Endothelial cell of umbilical vein (primary cell): ENCODE data around the gene APBA2. TPM values are rescaled to one million over a fixed set of nuclear protein-coding genes. Genes with fewer than 3 reads are reported as not detected.

Experiments used
- BruUV-seq: library from RNA; stranded (reverse); fragments of 400-500 nt; replicated peaks from 2 replicates; lab custom pipeline; 2021; lab: Mats Ljungman, UMichigan
- CTCF ChIA-PET: fragments of 300-600, 350-600 bp; sonication (Branson Sonifier 250); formaldehyde crosslinking; loops from one replicate; lab custom pipeline; 2021; ENCODE audit warnings: antibody characterized with exemption, inconsistent platforms; lab: Charles Lee
- POLR2A ChIA-PET: fragments of 300-600, 350-600 bp; sonication (Branson Sonifier 250); formaldehyde crosslinking; loops from one replicate; lab custom pipeline; 2021; ENCODE audit warnings: antibody characterized with exemption, inconsistent platforms; lab: Charles Lee
- DNase-seq: peaks from one replicate; pipeline ENCODE4 v3.0.0-alpha.2; 2011; ENCODE audit warnings: low read depth, low spot score
- FAIRE-seq: peaks from 2 replicates; lab custom pipeline; 2011; peaks lifted over from hg19 to GRCh38; lab: Jason Lieb, UNC
- H2AFZ ChIP-seq: 2 replicates; pipeline ENCODE4 v1.6.0; 2012; ENCODE audit warnings: low read depth, low read length, control low read depth, inconsistent platforms
- H3K27ac ChIP-seq: 2 replicates; pipeline ENCODE4 v1.5.1; 2011; ENCODE audit warnings: low read depth, mild to moderate bottlenecking, control low read depth, low read length, moderate library complexity; ENCODE audit not compliant: insufficient read depth
- H3K27me3 ChIP-seq, 2 experiments: 2 replicates each; pipeline versions ENCODE4 v1.6.0 to v1.6.1; 2011; ENCODE audit warnings: low read length in 2 of 2, mixed read lengths in 1 of 2; ENCODE audit not compliant: control insufficient read depth in 2 of 2, insufficient read depth in 2 of 2
- H3K36me3 ChIP-seq, 2 experiments: 2 replicates in 1 of 2; 3 replicates in 1 of 2; pipeline ENCODE4 v1.5.1; 2011; ENCODE audit warnings: low read length in 2 of 2, mild to moderate bottlenecking in 1 of 2, moderate library complexity in 1 of 2; ENCODE audit not compliant: control insufficient read depth in 2 of 2, insufficient read depth in 2 of 2; ENCODE audit errors: extremely low read depth in 1 of 2
- H3K4me1 ChIP-seq: 3 replicates; pipeline ENCODE4 v1.5.1; 2011; ENCODE audit warnings: mild to moderate bottlenecking, low read length; ENCODE audit not compliant: control insufficient read depth, insufficient read depth; ENCODE audit errors: extremely low read depth
- H3K4me2 ChIP-seq: 2 replicates; pipeline ENCODE4 v1.6.1; 2011; ENCODE audit warnings: low read length, control low read depth, mixed read lengths; ENCODE audit not compliant: insufficient read depth
- H3K4me3 ChIP-seq, 3 experiments: fragments of 200-600 bp in 1 of 3; sonication (generic), shearing (Covaris generic) in 1 of 3; replicated peaks in 1 of 3; 2 replicates each; pipeline ENCODE4 v1.5.1; 2011 to 2016; ENCODE audit warnings: control low read depth in 3 of 3, low read length in 3 of 3, mild to moderate bottlenecking in 2 of 3, inconsistent platforms in 1 of 3, low read depth in 1 of 3, moderate library complexity in 1 of 3; ENCODE audit not compliant: insufficient read depth in 1 of 3
- H3K79me2 ChIP-seq: 2 replicates; pipeline ENCODE4 v1.6.0; 2012; ENCODE audit warnings: low read length, inconsistent platforms; ENCODE audit not compliant: control insufficient read depth, insufficient read depth
- H3K9ac ChIP-seq: replicated peaks from 2 replicates; pipeline ENCODE3; 2011; ENCODE audit warnings: low read length, control low read depth; ENCODE audit not compliant: insufficient read depth; ENCODE audit errors: extremely low read depth
- H3K9me1 ChIP-seq: replicated peaks from 3 replicates; pipeline ENCODE4 v1.6.0; 2011; ENCODE audit warnings: mild to moderate bottlenecking, low read length; ENCODE audit not compliant: control insufficient read depth, insufficient read depth; ENCODE audit errors: extremely low read depth
- H3K9me3 ChIP-seq: replicated peaks from 2 replicates; pipeline ENCODE4 v1.5.1; 2012; ENCODE audit warnings: low read length, inconsistent platforms; ENCODE audit not compliant: control insufficient read depth, insufficient read depth
- H4K20me1 ChIP-seq: replicated peaks from 2 replicates; pipeline ENCODE3; 2011; ENCODE audit warnings: mild to moderate bottlenecking, low read length; ENCODE audit not compliant: control insufficient read depth, insufficient read depth; ENCODE audit errors: extremely low read depth
- CTCF ChIP-seq, 2 donors: IDR thresholded peaks; 1 replicate in 1 of 2; 2 replicates in 1 of 2; pipeline ENCODE4 v1.5.1; 2011; ENCODE audit warnings: low read length in 2 of 2, mild to moderate bottlenecking in 2 of 2, moderate library complexity in 2 of 2, control low read depth in 1 of 2, inconsistent platforms in 1 of 2, low read depth in 1 of 2; ENCODE audit not compliant: insufficient read depth in 1 of 2; ENCODE audit errors: extremely low read depth in 1 of 2
- EZH2 ChIP-seq: IDR thresholded peaks from 2 replicates; pipeline ENCODE4 v1.6.1; 2012; ENCODE audit warnings: borderline replicate concordance, low read depth, mild to moderate bottlenecking, moderate library complexity, low read length, inconsistent platforms; ENCODE audit not compliant: severe bottlenecking
- FOS ChIP-seq: IDR thresholded peaks from 2 replicates; pipeline ENCODE4 v1.6.1; 2011; ENCODE audit warnings: mild to moderate bottlenecking, low read length, moderate library complexity, borderline replicate concordance; ENCODE audit not compliant: insufficient read depth
- GATA2 ChIP-seq: IDR thresholded peaks from 2 replicates; pipeline ENCODE4 v1.7.0; 2011; ENCODE audit warnings: low read depth, mild to moderate bottlenecking, moderate library complexity, mixed read lengths, low read length; ENCODE audit not compliant: insufficient read length, insufficient read depth
- JUN ChIP-seq: IDR thresholded peaks from 2 replicates; pipeline ENCODE4 v1.6.1; 2011; ENCODE audit warnings: borderline replicate concordance, low read depth; ENCODE audit not compliant: insufficient read length, insufficient read depth
- MAX ChIP-seq: IDR thresholded peaks from 2 replicates; pipeline ENCODE4 v1.6.1; 2011; ENCODE audit not compliant: insufficient read depth, insufficient read length
- MYC ChIP-seq: IDR thresholded peaks from one replicate; pipeline ENCODE4 v1.6.1; 2011; ENCODE audit warnings: mild to moderate bottlenecking, low read depth, low read length
- POLR2A ChIP-seq: IDR thresholded peaks from 2 replicates; pipeline ENCODE4 v1.6.1; 2012; ENCODE audit warnings: low read depth, mild to moderate bottlenecking, control low read depth, low read length
- POLR2AphosphoS5 ChIP-seq: IDR thresholded peaks from 2 replicates; pipeline ENCODE4 v1.6.1; 2012; ENCODE audit warnings: low read depth, mild to moderate bottlenecking, control low read depth, low read length, moderate library complexity; ENCODE audit not compliant: insufficient read depth
- dilution Hi-C: fragments of 300-500 bp; cut with MboI; formaldehyde crosslinking; loops from one replicate; pipeline ENCODE4 v1.15.0; 2019; ENCODE audit warnings: low sequenced_read_pairs; ENCODE audit not compliant: extremely low pct_ligation_motif_present
- intact Hi-C: fragments of 100-400 bp; cut with micrococcal nuclease; formaldehyde crosslinking; loops from one replicate; pipeline ENCODE4 v1.10.0; 2022
- polyA plus RNA-seq, 4 experiments: library from polyadenylated mRNA; depleted of rRNA in 3 of 4; stranded (reverse) in 3 of 4; unstranded in 1 of 4; fragments of >200 nt; gene quantifications; 2 replicates each; pipeline versions ENCODE4 v1.2.1 to v1.2.3, GENCODE V29; 2011 to 2012; ENCODE audit warnings: missing spikeins in 1 of 4
- total RNA-seq: library from RNA; stranded (reverse); gene quantifications from 2 replicates; pipeline ENCODE4 v1.2.3, GENCODE V29; 2021

Gene APBA2
- total and polyA plus RNA-seq, 2 donors (not counting 3 experiments of a cell fraction or from before 2014, with no cell fraction given), result 5.7 to 11.1 TPM

GRCh38 chr15:28937271-28937670, 51.5 kb downstream of the APBA2 start:
- no peaks in the 10 kb centered on the region for H3K9me1 ChIP-seq
- CTCF ChIA-PET, result no interaction called here
- H3K79me2 ChIP-seq, result no peaks in the 10 kb centered on the region
- no peak overlapping the region for H3K9ac ChIP-seq
- FAIRE-seq, result no peak
- H3K27me3 ChIP-seq, result no peaks in the 10 kb centered on the region
- no peaks in the 10 kb centered on the region for H3K4me1 ChIP-seq
- dilution Hi-C loops (no loop called here), intact Hi-C loops (loop anchor here (5.0 kb wide), 1 partner anchor 35 kb away; no protein-coding TSS in a partner anchor)
- H4K20me1 ChIP-seq, result no peaks in the 10 kb centered on the region
- H3K4me3 ChIP-seq, result no peak overlapping the region
- no peak overlapping the region for H3K4me2 ChIP-seq
- no peak overlapping the region for H2AFZ ChIP-seq
- no peaks in the 10 kb centered on the region for H3K36me3 ChIP-seq
- no peak for DNase-seq
- no peak overlapping the region for H3K27ac ChIP-seq
- POLR2A ChIA-PET, result no interaction called here
- BruUV-seq, result no TSS peak
- no peak for TF ChIP-seq POLR2AphosphoS5
- TF ChIP-seq EZH2, result no peak
- TF ChIP-seq CTCF (IDR thresholded peaks at IDR 0.05; ENCODE audit: extremely low read depth in 1 of 2, insufficient read depth in 1 of 2, low read depth in 1 of 2, low read length in 2 of 2), result no peak
- no peak for TF ChIP-seq POLR2A
- no peak for TF ChIP-seq FOS
- no peak for TF ChIP-seq MAX
- no peak for TF ChIP-seq GATA2
- TF ChIP-seq MYC, result no peak
- TF ChIP-seq JUN, result no peak
- no peaks in the 10 kb centered on the region for H3K9me3 ChIP-seq
